GM12878 (cell line): ENCODE measurements around the gene CDK4. TPM values are rescaled to one million over a fixed set of nuclear protein-coding genes. Genes with fewer than 3 reads are reported as not detected.

Experiments
- HSF1 ChIP-seq: fragments of 150-350 bp; IDR thresholded peaks from 2 replicates; pipeline ENCODE4 v1.6.1; 2014; ENCODE audit warnings: mild to moderate bottlenecking, low read depth, low read length
- IKZF1 ChIP-seq: fragments of 450-650 bp; conservative IDR thresholded peaks from 2 replicates; pipeline ENCODE4 v1.6.1; 2017; ENCODE audit warnings: antibody characterized with exemption, mild to moderate bottlenecking
- IKZF2 ChIP-seq, 2 experiments: fragments of 450-650 bp; IDR thresholded peaks; 2 replicates each; pipeline ENCODE4 v1.6.1; 2017; ENCODE audit warnings: mild to moderate bottlenecking in 2 of 2, moderate library complexity in 2 of 2
- PBX3 ChIP-seq: IDR thresholded peaks from 2 replicates; pipeline ENCODE4 v1.6.1; 2011; ENCODE audit warnings: mild to moderate bottlenecking, low read depth, low read length, moderate library complexity; ENCODE audit not compliant: insufficient replicate concordance
- RAD21 ChIP-seq: IDR thresholded peaks from 2 replicates; pipeline ENCODE4 v1.6.1; 2011; ENCODE audit warnings: mild to moderate bottlenecking, low read depth, low read length, moderate library complexity; ENCODE audit not compliant: insufficient read depth
- SMC3 ChIP-seq: IDR thresholded peaks from 2 replicates; pipeline ENCODE4 v1.6.1; 2011; ENCODE audit warnings: low read length, improper control_type of control experiment, borderline replicate concordance
- SREBF2 ChIP-seq: IDR thresholded peaks from 2 replicates; pipeline ENCODE4 v1.6.1; 2012; ENCODE audit warnings: mild to moderate bottlenecking, low read length
- STAT3 ChIP-seq: IDR thresholded peaks from 2 replicates; pipeline ENCODE4 v1.6.1; 2011; ENCODE audit warnings: low read depth, low read length, improper control_type of control experiment
- SUPT20H ChIP-seq: IDR thresholded peaks from 2 replicates; pipeline ENCODE4 v1.6.1; 2011; ENCODE audit warnings: low read depth, mild to moderate bottlenecking, low read length, moderate library complexity, borderline replicate concordance; ENCODE audit not compliant: control insufficient read depth
- ZNF217 ChIP-seq: fragments of 450-650 bp; IDR thresholded peaks from 2 replicates; pipeline ENCODE4 v1.6.1; 2017; ENCODE audit warnings: antibody characterized with exemption, mild to moderate bottlenecking
- ZNF687 ChIP-seq: fragments of 450-650 bp; IDR thresholded peaks from 2 replicates; pipeline ENCODE4 v1.6.1; 2017; ENCODE audit warnings: mild to moderate bottlenecking, moderate library complexity
- polyA plus RNA-seq, 11 experiments: library from polyadenylated mRNA; depleted of rRNA in 4 of 11; unstranded in 6 of 11; stranded (reverse) in 5 of 11; fragments of >200 nt; fragmentation: Nextera tagmentation in 4 of 11; fragmentation: Illumina TruSeq in 1 of 11; extraction: Ambion mirVana in 4 of 11; extraction: Trizol in 1 of 11; gene quantifications; 1 replicate in 1 of 11; 2 replicates in 10 of 11; pipeline versions ENCODE4 v1.2.1 to v1.2.3, GENCODE V29; 2011 to 2016; ENCODE audit warnings: inconsistent platforms in 2 of 11, missing spikeins in 2 of 11, low read depth in 1 of 11
- total RNA-seq, 4 experiments: library from RNA; depleted of rRNA in 3 of 4; stranded (reverse); fragments of >200 nt in 3 of 4; fragmentation: Illumina TruSeq in 1 of 4; extraction: Trizol in 1 of 4; gene quantifications; 2 replicates each; pipeline versions ENCODE4 v1.2.1 to v1.2.3, GENCODE V29; 2013 to 2021
- TF ChIP-seq, protein P1 (sequence below): IDR thresholded peaks from 2 replicates; pipeline ENCODE4 v1.6.1; 2012; ENCODE audit warnings: low read depth, low read length, improper control_type of control experiment
- TF ChIP-seq, protein P2 (sequence below): fragments of 450-650 bp; conservative IDR thresholded peaks from 2 replicates; pipeline ENCODE4 v1.6.1; 2017; ENCODE audit warnings: mild to moderate bottlenecking, moderate library complexity
- TF ChIP-seq, protein P3 (sequence below): fragments of 450-650 bp; IDR thresholded peaks from 2 replicates; pipeline ENCODE4 v1.6.1; 2017; ENCODE audit warnings: antibody characterized with exemption, mild to moderate bottlenecking, moderate library complexity

The CDK4 gene
- total and polyA plus RNA-seq, 10 of the 15 experiments (the other 5 are each of a cell fraction or from before 2014, with no cell fraction given) = 26.1 to 385 (median 221) TPM

DNA sequence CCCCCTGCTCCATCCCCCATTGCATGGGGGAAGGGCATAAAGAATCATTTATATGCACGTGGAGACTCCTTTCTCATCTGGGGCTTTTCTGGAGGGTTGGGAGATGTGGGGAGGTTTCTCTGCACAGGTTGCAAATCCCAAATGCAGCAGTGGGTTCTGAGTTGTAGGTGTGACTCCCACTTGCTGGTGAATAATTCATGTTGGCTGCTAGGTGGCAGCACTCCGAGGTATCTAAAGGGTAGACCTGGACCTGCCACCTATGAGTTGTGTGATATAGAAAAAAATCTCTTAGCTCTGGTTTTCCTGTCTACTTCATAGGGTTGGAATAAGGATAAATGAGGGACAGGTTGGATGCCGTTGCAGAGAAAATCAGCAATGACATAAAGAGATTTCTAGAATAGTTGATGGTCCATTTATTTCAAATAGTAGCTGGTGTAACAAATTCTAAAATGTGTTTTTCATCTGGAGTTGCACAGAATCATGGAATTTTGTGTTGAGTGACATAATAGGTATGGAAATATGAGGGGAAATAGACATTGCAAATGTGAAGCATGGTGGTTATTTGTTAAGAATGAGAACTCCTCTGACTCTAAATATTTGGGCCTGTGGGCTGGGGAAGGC, 7.4 kb upstream of the CDK4 start (continued):
- TF ChIP-seq, protein P1, sequence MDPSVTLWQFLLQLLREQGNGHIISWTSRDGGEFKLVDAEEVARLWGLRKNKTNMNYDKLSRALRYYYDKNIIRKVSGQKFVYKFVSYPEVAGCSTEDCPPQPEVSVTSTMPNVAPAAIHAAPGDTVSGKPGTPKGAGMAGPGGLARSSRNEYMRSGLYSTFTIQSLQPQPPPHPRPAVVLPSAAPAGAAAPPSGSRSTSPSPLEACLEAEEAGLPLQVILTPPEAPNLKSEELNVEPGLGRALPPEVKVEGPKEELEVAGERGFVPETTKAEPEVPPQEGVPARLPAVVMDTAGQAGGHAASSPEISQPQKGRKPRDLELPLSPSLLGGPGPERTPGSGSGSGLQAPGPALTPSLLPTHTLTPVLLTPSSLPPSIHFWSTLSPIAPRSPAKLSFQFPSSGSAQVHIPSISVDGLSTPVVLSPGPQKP = no peak
- TF ChIP-seq, protein P2, sequence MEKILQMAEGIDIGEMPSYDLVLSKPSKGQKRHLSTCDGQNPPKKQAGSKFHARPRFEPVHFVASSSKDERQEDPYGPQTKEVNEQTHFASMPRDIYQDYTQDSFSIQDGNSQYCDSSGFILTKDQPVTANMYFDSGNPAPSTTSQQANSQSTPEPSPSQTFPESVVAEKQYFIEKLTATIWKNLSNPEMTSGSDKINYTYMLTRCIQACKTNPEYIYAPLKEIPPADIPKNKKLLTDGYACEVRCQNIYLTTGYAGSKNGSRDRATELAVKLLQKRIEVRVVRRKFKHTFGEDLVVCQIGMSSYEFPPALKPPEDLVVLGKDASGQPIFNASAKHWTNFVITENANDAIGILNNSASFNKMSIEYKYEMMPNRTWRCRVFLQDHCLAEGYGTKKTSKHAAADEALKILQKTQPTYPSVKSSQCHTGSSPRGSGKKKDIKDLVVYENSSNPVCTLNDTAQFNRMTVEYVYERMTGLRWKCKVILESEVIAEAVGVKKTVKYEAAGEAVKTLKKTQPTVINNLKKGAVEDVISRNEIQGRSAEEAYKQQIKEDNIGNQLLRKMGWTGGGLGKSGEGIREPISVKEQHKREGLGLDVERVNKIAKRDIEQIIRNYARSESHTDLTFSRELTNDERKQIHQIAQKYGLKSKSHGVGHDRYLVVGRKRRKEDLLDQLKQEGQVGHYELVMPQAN = no peak
- TF ChIP-seq STAT3 = no peak
- no peak for TF ChIP-seq ZNF687
- peak; percentile 20 for TF ChIP-seq PBX3
- no peak for TF ChIP-seq SREBF2
- TF ChIP-seq RAD21 = peak; percentile 40; the same call in 1 of the 2 replicates
- TF ChIP-seq SUPT20H = no peak
- no peak for TF ChIP-seq IKZF1
- TF ChIP-seq, protein P3, sequence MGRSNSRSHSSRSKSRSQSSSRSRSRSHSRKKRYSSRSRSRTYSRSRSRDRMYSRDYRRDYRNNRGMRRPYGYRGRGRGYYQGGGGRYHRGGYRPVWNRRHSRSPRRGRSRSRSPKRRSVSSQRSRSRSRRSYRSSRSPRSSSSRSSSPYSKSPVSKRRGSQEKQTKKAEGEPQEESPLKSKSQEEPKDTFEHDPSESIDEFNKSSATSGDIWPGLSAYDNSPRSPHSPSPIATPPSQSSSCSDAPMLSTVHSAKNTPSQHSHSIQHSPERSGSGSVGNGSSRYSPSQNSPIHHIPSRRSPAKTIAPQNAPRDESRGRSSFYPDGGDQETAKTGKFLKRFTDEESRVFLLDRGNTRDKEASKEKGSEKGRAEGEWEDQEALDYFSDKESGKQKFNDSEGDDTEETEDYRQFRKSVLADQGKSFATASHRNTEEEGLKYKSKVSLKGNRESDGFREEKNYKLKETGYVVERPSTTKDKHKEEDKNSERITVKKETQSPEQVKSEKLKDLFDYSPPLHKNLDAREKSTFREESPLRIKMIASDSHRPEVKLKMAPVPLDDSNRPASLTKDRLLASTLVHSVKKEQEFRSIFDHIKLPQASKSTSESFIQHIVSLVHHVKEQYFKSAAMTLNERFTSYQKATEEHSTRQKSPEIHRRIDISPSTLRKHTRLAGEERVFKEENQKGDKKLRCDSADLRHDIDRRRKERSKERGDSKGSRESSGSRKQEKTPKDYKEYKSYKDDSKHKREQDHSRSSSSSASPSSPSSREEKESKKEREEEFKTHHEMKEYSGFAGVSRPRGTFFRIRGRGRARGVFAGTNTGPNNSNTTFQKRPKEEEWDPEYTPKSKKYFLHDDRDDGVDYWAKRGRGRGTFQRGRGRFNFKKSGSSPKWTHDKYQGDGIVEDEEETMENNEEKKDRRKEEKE = no peak
- no peak for TF ChIP-seq ZNF217
- no peak for TF ChIP-seq HSF1
- peak; percentile 16; the same call in 1 of the 2 replicates for TF ChIP-seq SMC3
- TF ChIP-seq IKZF2 (IDR thresholded peaks at IDR 0.05) = no peak
